NB4 (cell line): Measurements from ENCODE around the gene DCX.

Experiments used
- POLR2A ChIP-seq: IDR thresholded peaks from 2 replicates; pipeline ENCODE4 v1.6.1; 2011; ENCODE audit warnings: mild to moderate bottlenecking; ENCODE audit not compliant: insufficient read length; ENCODE audit errors: extremely low read depth
- TF ChIP-seq, protein P1 (sequence below): IDR thresholded peaks from one replicate; pipeline ENCODE4 v1.5.1; 2012; ENCODE audit warnings: low read depth, low read length
- TF ChIP-seq, protein P2 (sequence below): IDR thresholded peaks from 2 replicates; pipeline ENCODE4 v1.6.1; 2011; ENCODE audit warnings: low read depth, low read length

GRCh38 chrX:111386615-111387233 is 25.3 kb downstream of the DCX start:
- TF ChIP-seq, protein P1, sequence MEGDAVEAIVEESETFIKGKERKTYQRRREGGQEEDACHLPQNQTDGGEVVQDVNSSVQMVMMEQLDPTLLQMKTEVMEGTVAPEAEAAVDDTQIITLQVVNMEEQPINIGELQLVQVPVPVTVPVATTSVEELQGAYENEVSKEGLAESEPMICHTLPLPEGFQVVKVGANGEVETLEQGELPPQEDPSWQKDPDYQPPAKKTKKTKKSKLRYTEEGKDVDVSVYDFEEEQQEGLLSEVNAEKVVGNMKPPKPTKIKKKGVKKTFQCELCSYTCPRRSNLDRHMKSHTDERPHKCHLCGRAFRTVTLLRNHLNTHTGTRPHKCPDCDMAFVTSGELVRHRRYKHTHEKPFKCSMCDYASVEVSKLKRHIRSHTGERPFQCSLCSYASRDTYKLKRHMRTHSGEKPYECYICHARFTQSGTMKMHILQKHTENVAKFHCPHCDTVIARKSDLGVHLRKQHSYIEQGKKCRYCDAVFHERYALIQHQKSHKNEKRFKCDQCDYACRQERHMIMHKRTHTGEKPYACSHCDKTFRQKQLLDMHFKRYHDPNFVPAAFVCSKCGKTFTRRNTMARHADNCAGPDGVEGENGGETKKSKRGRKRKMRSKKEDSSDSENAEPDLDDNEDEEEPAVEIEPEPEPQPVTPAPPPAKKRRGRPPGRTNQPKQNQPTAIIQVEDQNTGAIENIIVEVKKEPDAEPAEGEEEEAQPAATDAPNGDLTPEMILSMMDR: no peak
- TF ChIP-seq POLR2A: no peak
- TF ChIP-seq, protein P2, sequence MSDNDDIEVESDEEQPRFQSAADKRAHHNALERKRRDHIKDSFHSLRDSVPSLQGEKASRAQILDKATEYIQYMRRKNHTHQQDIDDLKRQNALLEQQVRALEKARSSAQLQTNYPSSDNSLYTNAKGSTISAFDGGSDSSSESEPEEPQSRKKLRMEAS: no peak
